K562 (cell line): ENCODE data around the gene SLC30A3. TPM values are rescaled to one million over a fixed set of nuclear protein-coding genes. Genes with fewer than 3 reads are reported as not detected.

ENCODE experiments used
- CREB1 ChIP-seq, 2 experiments: sonication (generic) in 1 of 2; formaldehyde crosslinking in 1 of 2; IDR thresholded peaks; 2 replicates each; pipeline versions ENCODE4 v1.6.1 to v1.8.0; 2012 to 2022; ENCODE audit warnings: inconsistent platforms in 1 of 2, mild to moderate bottlenecking in 1 of 2, missing genetic modification reagents in 1 of 2, moderate library complexity in 1 of 2
- CREB5 ChIP-seq: fragments of 250-450 bp; sonication (Bioruptor Pico); IDR thresholded peaks from 2 replicates; pipeline ENCODE4 v1.5.0; 2020; ENCODE audit warnings: mild to moderate bottlenecking
- ELF1 ChIP-seq: fragments of 200-800 bp; sonication (Bioruptor generic); IDR thresholded peaks from 2 replicates; pipeline ENCODE4 v1.6.1; 2016; ENCODE audit warnings: missing genetic modification characterization, missing compliant biosample characterization
- ESRRB ChIP-seq: fragments of 250-450 bp; sonication (Bioruptor Pico); IDR thresholded peaks from 2 replicates; pipeline ENCODE4 v1.5.0; 2020; ENCODE audit warnings: mild to moderate bottlenecking, moderate library complexity, borderline replicate concordance
- ETV5 ChIP-seq: sonication (generic); formaldehyde crosslinking; IDR thresholded peaks from 2 replicates; pipeline ENCODE4 v1.4.0; 2020; ENCODE audit warnings: low read depth, mild to moderate bottlenecking, missing genetic modification reagents
- ETV6 ChIP-seq, 3 experiments: fragments of 150-350 bp in 1 of 3; sonication (generic) in 1 of 3; formaldehyde crosslinking in 1 of 3; IDR thresholded peaks; 2 replicates each; pipeline versions ENCODE4 v1.6.1 to v1.8.0; 2014 to 2022; ENCODE audit warnings: borderline replicate concordance in 2 of 3, low read depth in 2 of 3, antibody characterized with exemption in 1 of 3, low read length in 1 of 3, mild to moderate bottlenecking in 1 of 3, missing genetic modification reagents in 1 of 3
- JUNB ChIP-seq: fragments of 450-650 bp; formaldehyde crosslinking; conservative IDR thresholded peaks from 2 replicates; pipeline ENCODE4 v1.4.0; 2020; ENCODE audit warnings: mild to moderate bottlenecking
- NFIC ChIP-seq: fragments of 450-650 bp; IDR thresholded peaks from 2 replicates; pipeline ENCODE4 v1.6.1; 2017; ENCODE audit warnings: mild to moderate bottlenecking, inconsistent platforms
- NFYB ChIP-seq: IDR thresholded peaks from 2 replicates; pipeline ENCODE4 v1.6.1; 2011; ENCODE audit warnings: mild to moderate bottlenecking, moderate library complexity; ENCODE audit not compliant: insufficient read length; ENCODE audit errors: extremely low read depth
- POLR2AphosphoS5 ChIP-seq: IDR thresholded peaks from 2 replicates; pipeline ENCODE4 v1.6.1; 2011; ENCODE audit warnings: mild to moderate bottlenecking, low read depth, low read length, moderate library complexity; ENCODE audit not compliant: control insufficient read depth, insufficient read depth
- RFX1 ChIP-seq: fragments of 450-650 bp; IDR thresholded peaks from 2 replicates; pipeline ENCODE4 v1.6.1; 2016; ENCODE audit warnings: mild to moderate bottlenecking, moderate library complexity
- SMARCA5 ChIP-seq: fragments of 450-650 bp; IDR thresholded peaks from 2 replicates; pipeline ENCODE4 v1.6.1; 2016
- SUPT5H ChIP-seq: fragments of 450-650 bp; IDR thresholded peaks from 2 replicates; pipeline ENCODE4 v1.6.1; 2016
- TAF9B ChIP-seq: fragments of 450-650 bp; IDR thresholded peaks from 2 replicates; pipeline ENCODE4 v1.6.1; 2018; ENCODE audit warnings: mild to moderate bottlenecking; ENCODE audit not compliant: partially characterized antibody
- ZEB2 ChIP-seq: fragments of 450-650 bp; IDR thresholded peaks from 2 replicates; pipeline ENCODE4 v1.6.1; 2016
- ZNF24 ChIP-seq: fragments of 450-650 bp; IDR thresholded peaks from 2 replicates; pipeline ENCODE4 v1.6.1; 2016
- ZNF316 ChIP-seq: fragments of 450-650 bp; IDR thresholded peaks from 2 replicates; pipeline ENCODE4 v1.6.1; 2016
- polyA plus RNA-seq, 8 experiments: library from polyadenylated mRNA; depleted of rRNA in 4 of 8; stranded (reverse) in 5 of 8; unstranded in 3 of 8; fragments of >200 nt; fragmentation: Nextera tagmentation in 2 of 8; fragmentation: Illumina TruSeq in 1 of 8; extraction: Ambion mirVana in 2 of 8; extraction: Trizol in 1 of 8; gene quantifications; 2 replicates each; pipeline versions ENCODE4 v1.2.1 to v1.2.3, GENCODE V29; 2011 to 2014; ENCODE audit warnings: inconsistent platforms in 1 of 8, missing spikeins in 1 of 8
- total RNA-seq, 7 experiments: library from RNA; depleted of rRNA in 6 of 7; stranded (reverse); fragments of >200 nt in 6 of 7; fragmentation: Illumina TruSeq in 2 of 7; extraction: Trizol in 2 of 7; gene quantifications; 2 replicates each; pipeline versions ENCODE4 v1.2.1 to v1.2.3, GENCODE V29; 2011 to 2021; ENCODE audit warnings: low replicate concordance in 1 of 7
- TF ChIP-seq, protein P1 (sequence below), 3 experiments: fragments of 200-800 bp in 1 of 3; sonication (Bioruptor generic) in 1 of 3; sonication (generic) in 1 of 3; formaldehyde crosslinking in 1 of 3; IDR thresholded peaks; 2 replicates each; pipeline versions ENCODE4 v1.6.1 to v1.8.0; 2016 to 2022; ENCODE audit warnings: mild to moderate bottlenecking in 2 of 3, missing compliant biosample characterization in 2 of 3, missing genetic modification characterization in 2 of 3, missing genetic modification reagents in 1 of 3
- TF ChIP-seq, protein P2 (sequence below): fragments of 450-650 bp; formaldehyde crosslinking; IDR thresholded peaks from 2 replicates; pipeline ENCODE4 v1.4.0; 2022; ENCODE audit warnings: mild to moderate bottlenecking, moderate library complexity

The SLC30A3 gene
- total and polyA plus RNA-seq, 9 of the 15 experiments (the other 6 are each of a cell fraction or from before 2014, with no cell fraction given) = 0.03 to 2.7 (median 0.89) TPM; not detected in 1

DNA sequence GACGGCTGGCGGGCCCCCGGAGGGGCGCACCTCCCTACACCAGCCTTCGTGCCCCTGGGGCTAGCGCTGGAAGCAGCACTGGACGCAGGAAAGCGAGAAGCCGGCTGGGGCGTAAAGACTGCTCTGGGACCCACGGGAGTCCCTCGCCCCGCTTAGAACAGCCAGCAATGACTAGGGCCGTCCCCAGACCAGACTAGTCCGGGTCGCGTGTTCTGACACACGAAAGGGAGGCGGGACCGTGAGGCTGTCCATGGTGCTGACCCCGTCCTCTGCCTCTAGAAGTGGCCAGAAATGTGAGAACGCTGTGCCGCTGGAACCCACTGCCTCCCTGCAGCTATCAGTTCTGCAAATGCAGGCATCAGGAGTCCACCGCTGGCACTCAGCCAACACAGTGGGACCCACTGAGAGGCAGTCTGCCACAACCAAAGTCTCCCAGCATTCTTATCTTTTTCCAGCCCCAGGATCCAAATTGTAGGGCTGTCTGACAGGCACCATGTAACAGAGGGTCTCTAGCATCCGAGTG, 45.6 kb upstream of the SLC30A3 start, which contains the start of gene UCN (continued):
- TF ChIP-seq, protein P1, sequence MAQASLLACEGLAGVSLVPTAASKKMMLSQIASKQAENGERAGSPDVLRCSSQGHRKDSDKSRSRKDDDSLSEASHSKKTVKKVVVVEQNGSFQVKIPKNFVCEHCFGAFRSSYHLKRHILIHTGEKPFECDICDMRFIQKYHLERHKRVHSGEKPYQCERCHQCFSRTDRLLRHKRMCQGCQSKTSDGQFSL (CRISPR knock-in tag; IDR thresholded peaks at IDR 0.05) = no peak
- TF ChIP-seq, protein P1 (tag; IDR thresholded peaks at IDR 0.05) = no peak
- TF ChIP-seq TAF9B (no peak), ETV5 (CRISPR knock-in tag) (no peak), RFX1 (no peak), CREB5 (CRISPR knock-in tag) (no peak), JUNB (CRISPR knock-in tag) (no peak), NFIC (peak; percentile 82), ZEB2 (no peak), ZNF316 (no peak), ETV6 (IDR thresholded peaks at IDR 0.05; ENCODE audit: borderline replicate concordance in 1 of 2, low read depth in 2 of 2, low read length in 1 of 2) (no peak), ETV6 (CRISPR knock-in tag; IDR thresholded peaks at IDR 0.05; ENCODE audit: borderline replicate concordance) (no peak), SMARCA5 (no peak), ZNF24 (no peak), CREB1 (IDR thresholded peaks at IDR 0.05) (no peak), CREB1 (CRISPR knock-in tag; IDR thresholded peaks at IDR 0.05) (no peak), POLR2AphosphoS5 (no peak), ELF1 (tag) (no peak), NFYB (no peak), ESRRB (CRISPR knock-in tag) (no peak), SUPT5H (no peak)
- TF ChIP-seq, protein P2, sequence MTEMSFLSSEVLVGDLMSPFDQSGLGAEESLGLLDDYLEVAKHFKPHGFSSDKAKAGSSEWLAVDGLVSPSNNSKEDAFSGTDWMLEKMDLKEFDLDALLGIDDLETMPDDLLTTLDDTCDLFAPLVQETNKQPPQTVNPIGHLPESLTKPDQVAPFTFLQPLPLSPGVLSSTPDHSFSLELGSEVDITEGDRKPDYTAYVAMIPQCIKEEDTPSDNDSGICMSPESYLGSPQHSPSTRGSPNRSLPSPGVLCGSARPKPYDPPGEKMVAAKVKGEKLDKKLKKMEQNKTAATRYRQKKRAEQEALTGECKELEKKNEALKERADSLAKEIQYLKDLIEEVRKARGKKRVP (CRISPR knock-in tag) = no peak
- TF ChIP-seq, all 486 proteins: peak for 6
